HCT116 (cell line): ENCODE data around the gene ANKRD33.

Source experiments
- EZH2 ChIP-seq: fragments of 200-600 bp; sonication (generic); IDR thresholded peaks from 2 replicates; pipeline ENCODE4 v1.6.1; 2017; ENCODE audit warnings: antibody characterized with exemption, mixed run types
- POLR2A ChIP-seq: IDR thresholded peaks from 2 replicates; pipeline ENCODE4 v1.7.0; 2011; ENCODE audit warnings: borderline replicate concordance; ENCODE audit not compliant: insufficient read depth, insufficient read length; ENCODE audit errors: extremely low read depth
- POLR2AphosphoS5 ChIP-seq: IDR thresholded peaks from 2 replicates; pipeline ENCODE4 v1.6.1; 2011; ENCODE audit warnings: mild to moderate bottlenecking, low read depth, low read length, moderate library complexity
- RAD21 ChIP-seq: IDR thresholded peaks from 2 replicates; pipeline ENCODE4 v1.6.1; 2012; ENCODE audit warnings: low read depth, mild to moderate bottlenecking
- REST ChIP-seq: IDR thresholded peaks from 2 replicates; pipeline ENCODE4 v1.6.1; 2012; ENCODE audit warnings: low read depth
- TF ChIP-seq, protein P1 (sequence below), 3 experiments: fragments of 200-600 bp in 1 of 3; sonication (generic) in 1 of 3; IDR thresholded peaks in 2 of 3; conservative IDR thresholded peaks in 1 of 3; 2 replicates each; pipeline ENCODE4 v1.5.1; 2012 to 2017; ENCODE audit warnings: low read depth in 2 of 3, low read length in 2 of 3, antibody characterized with exemption in 1 of 3, borderline replicate concordance in 1 of 3, control low read depth in 1 of 3, mild to moderate bottlenecking in 1 of 3, mixed read lengths in 1 of 3, mixed run types in 1 of 3, moderate library complexity in 1 of 3; ENCODE audit not compliant: insufficient read depth in 1 of 3
- TF ChIP-seq, protein P2 (sequence below): IDR thresholded peaks from 2 replicates; pipeline ENCODE4 v1.6.1; 2012

DNA sequence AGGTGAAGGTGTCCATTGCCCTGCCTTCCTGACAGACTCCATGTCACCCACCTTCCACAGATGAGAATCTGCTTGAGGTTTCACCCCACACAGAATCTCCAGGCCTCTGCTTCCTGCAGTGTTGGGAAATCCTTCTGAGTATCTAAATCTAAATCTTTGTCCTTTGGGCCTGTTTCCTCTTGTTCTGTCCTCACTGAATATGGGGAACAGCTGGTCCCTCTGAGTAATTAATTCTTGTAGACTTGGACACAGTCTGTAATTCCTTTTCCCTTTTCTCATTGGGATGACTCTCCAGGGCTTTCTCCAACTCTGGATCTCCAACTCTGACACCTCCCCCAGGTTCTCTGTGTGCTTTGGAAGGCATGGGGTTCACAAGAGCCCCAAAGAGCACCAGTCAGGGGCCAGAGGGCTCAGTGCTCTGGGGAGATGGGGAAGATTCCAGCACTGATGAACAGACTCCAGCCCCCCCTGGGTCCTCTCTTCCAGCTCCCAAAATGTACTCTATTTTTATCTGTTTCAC lies 17.1 kb downstream of the ANKRD33 start:
- TF ChIP-seq, protein P1, sequence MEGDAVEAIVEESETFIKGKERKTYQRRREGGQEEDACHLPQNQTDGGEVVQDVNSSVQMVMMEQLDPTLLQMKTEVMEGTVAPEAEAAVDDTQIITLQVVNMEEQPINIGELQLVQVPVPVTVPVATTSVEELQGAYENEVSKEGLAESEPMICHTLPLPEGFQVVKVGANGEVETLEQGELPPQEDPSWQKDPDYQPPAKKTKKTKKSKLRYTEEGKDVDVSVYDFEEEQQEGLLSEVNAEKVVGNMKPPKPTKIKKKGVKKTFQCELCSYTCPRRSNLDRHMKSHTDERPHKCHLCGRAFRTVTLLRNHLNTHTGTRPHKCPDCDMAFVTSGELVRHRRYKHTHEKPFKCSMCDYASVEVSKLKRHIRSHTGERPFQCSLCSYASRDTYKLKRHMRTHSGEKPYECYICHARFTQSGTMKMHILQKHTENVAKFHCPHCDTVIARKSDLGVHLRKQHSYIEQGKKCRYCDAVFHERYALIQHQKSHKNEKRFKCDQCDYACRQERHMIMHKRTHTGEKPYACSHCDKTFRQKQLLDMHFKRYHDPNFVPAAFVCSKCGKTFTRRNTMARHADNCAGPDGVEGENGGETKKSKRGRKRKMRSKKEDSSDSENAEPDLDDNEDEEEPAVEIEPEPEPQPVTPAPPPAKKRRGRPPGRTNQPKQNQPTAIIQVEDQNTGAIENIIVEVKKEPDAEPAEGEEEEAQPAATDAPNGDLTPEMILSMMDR (IDR thresholded peaks at IDR 0.05 in 2 of 3, conservative IDR thresholded peaks at IDR 0.05 in 1 of 3; ENCODE audit: borderline replicate concordance in 1 of 3, insufficient read depth in 1 of 3, low read depth in 2 of 3, low read length in 2 of 3) = no peak
- TF ChIP-seq, protein P2, sequence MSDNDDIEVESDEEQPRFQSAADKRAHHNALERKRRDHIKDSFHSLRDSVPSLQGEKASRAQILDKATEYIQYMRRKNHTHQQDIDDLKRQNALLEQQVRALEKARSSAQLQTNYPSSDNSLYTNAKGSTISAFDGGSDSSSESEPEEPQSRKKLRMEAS = no peak
- no peak for TF ChIP-seq POLR2A
- no peak for TF ChIP-seq REST
- no peak for TF ChIP-seq POLR2AphosphoS5
- TF ChIP-seq RAD21 = no peak
- TF ChIP-seq EZH2 = no peak
